A673 (cell line): ENCODE data around the gene SLC9A4.

ENCODE experiments used
- CTCF ChIP-seq: fragments of 300-800, 200-600 bp; sonication (generic); conservative IDR thresholded peaks from 2 replicates; pipeline ENCODE4 v1.5.1; 2017; ENCODE audit warnings: low read depth, mild to moderate bottlenecking, antibody characterized with exemption, low read length, moderate library complexity, mixed read lengths
- EZH2 ChIP-seq: fragments of 200-600 bp; sonication (generic); IDR thresholded peaks from 2 replicates; pipeline ENCODE4 v1.6.1; 2017; ENCODE audit warnings: borderline replicate concordance, low read depth, mild to moderate bottlenecking, mixed read lengths, antibody characterized with exemption, low read length; ENCODE audit not compliant: poor library complexity, severe bottlenecking

- TF ChIP-seq CTCF (no peak), EZH2 (no peak)
These were observed 31.8 kb downstream of the SLC9A4 start for GRCh38 chr2:102504833-102505232.
